ENCODE results near the gene MRPL53. TPM values are rescaled to one million over a fixed set of nuclear protein-coding genes. Genes with fewer than 3 reads are reported as not detected.
A peak's percentile ranks its signal among the peaks of the same experiment; 100 is the strongest.

MRPL53 gene
- total and polyA plus RNA-seq, 9 of the 15 experiments (the other 6 are each of a cell fraction or from before 2014, with no cell fraction given), result 11.5 to 87.9 (median 41.1) TPM

DNA sequence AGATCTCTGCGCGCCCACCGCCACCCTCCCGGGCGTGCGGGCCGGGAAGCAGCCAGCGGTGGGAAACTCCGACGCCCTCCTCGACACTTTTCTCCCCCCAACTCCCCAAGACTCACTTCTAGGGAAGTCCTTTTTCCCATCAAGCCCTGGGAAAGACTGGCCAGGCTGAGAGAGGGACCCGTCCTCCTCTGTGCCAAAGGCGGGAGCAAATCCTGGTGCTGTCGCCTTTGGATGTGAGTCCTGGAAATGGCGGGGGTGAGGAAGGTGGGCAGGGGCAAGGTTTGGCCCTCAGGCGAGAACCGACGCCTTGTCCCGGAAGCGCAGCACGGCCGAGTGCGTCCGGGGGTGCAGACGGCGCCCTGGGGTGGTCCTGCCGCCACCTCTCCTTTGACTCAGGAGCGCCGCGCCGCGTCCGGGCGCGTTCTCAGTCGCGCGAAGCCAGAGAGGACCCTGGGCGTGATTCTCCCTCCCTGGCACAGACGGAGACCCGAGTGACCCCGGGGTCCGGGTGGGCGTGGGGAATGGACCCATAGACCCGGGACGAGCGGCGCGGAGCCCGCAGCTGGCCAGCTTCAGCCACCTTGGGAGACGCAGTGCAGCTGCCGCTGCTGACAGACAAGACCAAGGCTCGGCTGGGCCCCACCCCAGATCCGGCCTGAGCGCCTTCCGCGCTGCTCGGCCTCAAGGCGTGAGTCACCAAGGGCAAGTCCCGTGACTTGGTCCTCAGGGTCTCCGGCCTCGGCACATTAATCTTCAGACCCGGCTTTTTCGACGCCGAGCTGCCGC is 30.4 kb upstream of the MRPL53 start (continued):
- peak; percentile 59; the same call in 1 of the 2 replicates for TF ChIP-seq E2F1 (CRISPR knock-in tag; IDR thresholded peaks at IDR 0.05)
- no peak for TF ChIP-seq ZNF197 (CRISPR knock-in tag; IDR thresholded peaks at IDR 0.05; ENCODE audit: low read depth)
- no peak for TF ChIP-seq RBM39 (optimal IDR thresholded peaks at IDR 0.05; ENCODE audit: low read depth, low read length)
- TF ChIP-seq, protein P1, sequence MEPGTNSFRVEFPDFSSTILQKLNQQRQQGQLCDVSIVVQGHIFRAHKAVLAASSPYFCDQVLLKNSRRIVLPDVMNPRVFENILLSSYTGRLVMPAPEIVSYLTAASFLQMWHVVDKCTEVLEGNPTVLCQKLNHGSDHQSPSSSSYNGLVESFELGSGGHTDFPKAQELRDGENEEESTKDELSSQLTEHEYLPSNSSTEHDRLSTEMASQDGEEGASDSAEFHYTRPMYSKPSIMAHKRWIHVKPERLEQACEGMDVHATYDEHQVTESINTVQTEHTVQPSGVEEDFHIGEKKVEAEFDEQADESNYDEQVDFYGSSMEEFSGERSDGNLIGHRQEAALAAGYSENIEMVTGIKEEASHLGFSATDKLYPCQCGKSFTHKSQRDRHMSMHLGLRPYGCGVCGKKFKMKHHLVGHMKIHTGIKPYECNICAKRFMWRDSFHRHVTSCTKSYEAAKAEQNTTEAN (CRISPR knock-in tag; IDR thresholded peaks at IDR 0.05), result no peak
- no peak for TF ChIP-seq SNIP1 (IDR thresholded peaks at IDR 0.05; ENCODE audit: low read depth)
- peak; percentile 71 for TF ChIP-seq RAD51 (IDR thresholded peaks at IDR 0.05; ENCODE audit: borderline replicate concordance, low read depth)
- TF ChIP-seq NCOA1 (IDR thresholded peaks at IDR 0.05; ENCODE audit: low read depth), result peak; percentile 36
- no peak for TF ChIP-seq POLR3A (IDR thresholded peaks at IDR 0.05; ENCODE audit: borderline replicate concordance, extremely low read depth, insufficient read depth, insufficient read length)
- peak; percentile 60; the same call in 1 of the 2 replicates for TF ChIP-seq PML (IDR thresholded peaks at IDR 0.05; ENCODE audit: low read length)
- TF ChIP-seq, protein P2, sequence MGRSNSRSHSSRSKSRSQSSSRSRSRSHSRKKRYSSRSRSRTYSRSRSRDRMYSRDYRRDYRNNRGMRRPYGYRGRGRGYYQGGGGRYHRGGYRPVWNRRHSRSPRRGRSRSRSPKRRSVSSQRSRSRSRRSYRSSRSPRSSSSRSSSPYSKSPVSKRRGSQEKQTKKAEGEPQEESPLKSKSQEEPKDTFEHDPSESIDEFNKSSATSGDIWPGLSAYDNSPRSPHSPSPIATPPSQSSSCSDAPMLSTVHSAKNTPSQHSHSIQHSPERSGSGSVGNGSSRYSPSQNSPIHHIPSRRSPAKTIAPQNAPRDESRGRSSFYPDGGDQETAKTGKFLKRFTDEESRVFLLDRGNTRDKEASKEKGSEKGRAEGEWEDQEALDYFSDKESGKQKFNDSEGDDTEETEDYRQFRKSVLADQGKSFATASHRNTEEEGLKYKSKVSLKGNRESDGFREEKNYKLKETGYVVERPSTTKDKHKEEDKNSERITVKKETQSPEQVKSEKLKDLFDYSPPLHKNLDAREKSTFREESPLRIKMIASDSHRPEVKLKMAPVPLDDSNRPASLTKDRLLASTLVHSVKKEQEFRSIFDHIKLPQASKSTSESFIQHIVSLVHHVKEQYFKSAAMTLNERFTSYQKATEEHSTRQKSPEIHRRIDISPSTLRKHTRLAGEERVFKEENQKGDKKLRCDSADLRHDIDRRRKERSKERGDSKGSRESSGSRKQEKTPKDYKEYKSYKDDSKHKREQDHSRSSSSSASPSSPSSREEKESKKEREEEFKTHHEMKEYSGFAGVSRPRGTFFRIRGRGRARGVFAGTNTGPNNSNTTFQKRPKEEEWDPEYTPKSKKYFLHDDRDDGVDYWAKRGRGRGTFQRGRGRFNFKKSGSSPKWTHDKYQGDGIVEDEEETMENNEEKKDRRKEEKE (IDR thresholded peaks at IDR 0.05; ENCODE audit: borderline replicate concordance in 1 of 2, control insufficient read depth in 1 of 2, low read depth in 2 of 2, low read length in 1 of 2), result no peak
- TF ChIP-seq ASH1L (IDR thresholded peaks at IDR 0.05; ENCODE audit: borderline replicate concordance, low read depth, partially characterized antibody), result no peak
- no peak for TF ChIP-seq ZNF175 (CRISPR knock-in tag; IDR thresholded peaks at IDR 0.05; ENCODE audit: low read depth)
- TF ChIP-seq NCOA4 (IDR thresholded peaks at IDR 0.05; ENCODE audit: partially characterized antibody), result no peak
- TF ChIP-seq ZNF282 (CRISPR knock-in tag; IDR thresholded peaks at IDR 0.05), result no peak
- TF ChIP-seq TBL1XR1 (IDR thresholded peaks at IDR 0.05; ENCODE audit: low read length in 2 of 2), result no peak
- TF ChIP-seq CREB3 (tag; conservative IDR thresholded peaks at IDR 0.05; ENCODE audit: low read depth), result no peak
- no peak for TF ChIP-seq STAG1 (CRISPR knock-in tag; IDR thresholded peaks at IDR 0.05; ENCODE audit: borderline replicate concordance)
- TF ChIP-seq, protein P3, sequence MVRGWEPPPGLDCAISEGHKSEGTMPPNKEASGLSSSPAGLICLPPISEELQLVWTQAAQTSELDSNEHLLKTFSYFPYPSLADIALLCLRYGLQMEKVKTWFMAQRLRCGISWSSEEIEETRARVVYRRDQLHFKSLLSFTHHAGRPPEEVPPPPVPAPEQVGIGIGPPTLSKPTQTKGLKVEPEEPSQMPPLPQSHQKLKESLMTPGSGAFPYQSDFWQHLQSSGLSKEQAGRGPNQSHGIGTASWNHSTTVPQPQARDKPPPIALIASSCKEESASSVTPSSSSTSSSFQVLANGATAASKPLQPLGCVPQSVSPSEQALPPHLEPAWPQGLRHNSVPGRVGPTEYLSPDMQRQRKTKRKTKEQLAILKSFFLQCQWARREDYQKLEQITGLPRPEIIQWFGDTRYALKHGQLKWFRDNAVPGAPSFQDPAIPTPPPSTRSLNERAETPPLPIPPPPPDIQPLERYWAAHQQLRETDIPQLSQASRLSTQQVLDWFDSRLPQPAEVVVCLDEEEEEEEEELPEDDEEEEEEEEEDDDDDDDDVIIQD (CRISPR knock-in tag; IDR thresholded peaks at IDR 0.05), result no peak; the same call in 1 of the 2 replicates
- TF ChIP-seq DPF2 (IDR thresholded peaks at IDR 0.05), result peak; percentile 67; the same call in 1 of the 2 replicates
